WTC11 (cell line): ENCODE measurements around the gene NEK6. TPM values are rescaled to one million over a fixed set of nuclear protein-coding genes. Genes with fewer than 3 reads are reported as not detected.

Experiments
- ATAC-seq: fragments of 200-7000 bp; cut with Tn5 transposase; 2 replicates; pipeline ENCODE4 v1.10.0; 2021; ENCODE audit warnings: mild to moderate bottlenecking, moderate library complexity
- CTCF ChIA-PET: fragments of 300-600 bp; sonication (Branson Sonifier 250); formaldehyde crosslinking; loops from one replicate; lab custom pipeline; 2021; ENCODE audit warnings: antibody characterized with exemption; lab: Charles Lee
- POLR2A ChIA-PET: fragments of 350-600 bp; sonication (Branson Sonifier 250); formaldehyde crosslinking; loops from one replicate; lab custom pipeline; 2021; ENCODE audit warnings: antibody characterized with exemption; lab: Charles Lee
- DNase-seq: peaks from one replicate; pipeline ENCODE4 v3.0.0; 2021; ENCODE audit warnings: low spot score
- H3K27ac Mint-ChIP-seq: 2 replicates; pipeline ENCODE4 v1.8.0; 2021; ENCODE audit warnings: mixed read lengths
- H3K27me3 Mint-ChIP-seq: 2 replicates; pipeline ENCODE4 v1.8.0; 2021; ENCODE audit warnings: low read depth, mild to moderate bottlenecking, moderate library complexity, mixed read lengths
- H3K36me3 Mint-ChIP-seq: 2 replicates; pipeline ENCODE4 v1.8.0; 2021; ENCODE audit warnings: mixed read lengths
- H3K4me1 Mint-ChIP-seq: 2 replicates; pipeline ENCODE4 v1.8.0; 2022; ENCODE audit warnings: mixed read lengths
- H3K4me3 Mint-ChIP-seq: 2 replicates; pipeline ENCODE4 v1.8.0; 2021; ENCODE audit warnings: mild to moderate bottlenecking, moderate library complexity, mixed read lengths
- H3K9me3 Mint-ChIP-seq: 2 replicates; pipeline ENCODE4 v1.8.0; 2021; ENCODE audit warnings: mixed read lengths
- AFF4 ChIP-seq: sonication (generic); formaldehyde crosslinking; IDR thresholded peaks from 2 replicates; pipeline ENCODE4 v1.8.1; 2023; ENCODE audit warnings: mild to moderate bottlenecking, missing genetic modification reagents, borderline replicate concordance
- AR ChIP-seq: fragments of 250-450 bp; sonication (Bioruptor Pico); IDR thresholded peaks from 2 replicates; pipeline ENCODE4 v1.9.0; 2021; ENCODE audit warnings: mild to moderate bottlenecking
- ATF2 ChIP-seq: sonication (generic); formaldehyde crosslinking; IDR thresholded peaks from 2 replicates; pipeline ENCODE4 v1.8.1; 2022; ENCODE audit warnings: low read depth, missing genetic modification reagents, borderline replicate concordance
- CREB1 ChIP-seq: sonication (generic); formaldehyde crosslinking; IDR thresholded peaks from 2 replicates; pipeline ENCODE4 v1.8.0; 2023; ENCODE audit warnings: mild to moderate bottlenecking, missing genetic modification reagents
- E2F1 ChIP-seq: sonication (generic); formaldehyde crosslinking; IDR thresholded peaks from 2 replicates; pipeline ENCODE4 v1.8.0; 2022; ENCODE audit warnings: mild to moderate bottlenecking, missing genetic modification reagents
- EMX1 ChIP-seq: fragments of 250-450 bp; sonication (Bioruptor Pico); IDR thresholded peaks from 2 replicates; pipeline ENCODE4 v1.8.0; 2021; ENCODE audit warnings: mild to moderate bottlenecking
- GABPB1 ChIP-seq: sonication (generic); formaldehyde crosslinking; IDR thresholded peaks from 2 replicates; pipeline ENCODE4 v1.8.1; 2023; ENCODE audit warnings: mild to moderate bottlenecking, missing genetic modification reagents
- MAX ChIP-seq: sonication (generic); formaldehyde crosslinking; IDR thresholded peaks from 2 replicates; pipeline ENCODE4 v1.8.0; 2022; ENCODE audit warnings: mild to moderate bottlenecking, missing genetic modification reagents
- NFYB ChIP-seq: sonication (generic); formaldehyde crosslinking; conservative IDR thresholded peaks from 2 replicates; pipeline ENCODE4 v1.8.0; 2022; ENCODE audit warnings: low read depth, missing genetic modification reagents
- NR3C1 ChIP-seq: sonication (generic); formaldehyde crosslinking; conservative IDR thresholded peaks from 2 replicates; pipeline ENCODE4 v1.8.1; 2023; ENCODE audit warnings: low read depth, mild to moderate bottlenecking, missing genetic modification reagents
- PRRX2 ChIP-seq: fragments of 250-450 bp; sonication (Bioruptor Pico); IDR thresholded peaks from 2 replicates; pipeline ENCODE4 v1.8.0; 2021; ENCODE audit warnings: mild to moderate bottlenecking
- RORB ChIP-seq: fragments of 250-450 bp; sonication (Bioruptor Pico); IDR thresholded peaks from 2 replicates; pipeline ENCODE4 v1.9.0; 2021; ENCODE audit warnings: mild to moderate bottlenecking
- SMAD4 ChIP-seq: sonication (generic); formaldehyde crosslinking; IDR thresholded peaks from 2 replicates; pipeline ENCODE4 v1.8.0; 2022; ENCODE audit warnings: mild to moderate bottlenecking, missing genetic modification reagents
- SOX15 ChIP-seq: fragments of 250-450 bp; sonication (Bioruptor Pico); IDR thresholded peaks from 2 replicates; pipeline ENCODE4 v1.9.0; 2021; ENCODE audit warnings: mild to moderate bottlenecking
- SP1 ChIP-seq: sonication (generic); formaldehyde crosslinking; conservative IDR thresholded peaks from 2 replicates; pipeline ENCODE4 v1.8.1; 2022; ENCODE audit warnings: missing genetic modification reagents
- ZNF281 ChIP-seq: sonication (generic); formaldehyde crosslinking; IDR thresholded peaks from 2 replicates; pipeline ENCODE4 v1.8.0; 2023; ENCODE audit warnings: mild to moderate bottlenecking, missing genetic modification reagents
- total RNA-seq: library from RNA; stranded (reverse); gene quantifications from 3 replicates; pipeline ENCODE4 v1.2.3, GENCODE V29; 2021

Gene NEK6
- total RNA-seq, 1 experiment from 2014 or later: 23.0 TPM

- no peak for TF ChIP-seq AFF4 (CRISPR knock-in tag)
- TF ChIP-seq SOX15: no peak
- TF ChIP-seq ZNF281 (CRISPR knock-in tag): no peak
- no peak for TF ChIP-seq PRRX2 (CRISPR knock-in tag)
- TF ChIP-seq E2F1: no peak
Observed at GRCh38 chr9:124355039-124355940, 97.5 kb downstream of the NEK6 start (continued).

GRCh38 chr9:124355941-124356744, 98.4 kb downstream of the NEK6 start:
- H3K4me1 Mint-ChIP-seq: 0 out of 2 replicates have a peak, but pooled peaks cover 11% of the 10 kb centered on the region
- POLR2A ChIA-PET: interaction anchor here (0.6 kb wide), 1 partner anchor 23 kb away, joined by 3 read pairs; no protein-coding TSS in a partner anchor
- no peak for TF ChIP-seq NR3C1
- no peaks in the 10 kb centered on the region for H3K27me3 Mint-ChIP-seq
- H3K36me3 Mint-ChIP-seq: peaks cover 30% of the 10 kb centered on the region
- H3K9me3 Mint-ChIP-seq: no peaks in the 10 kb centered on the region
- ATAC-seq: no peak
- no peak for DNase-seq
- no peak overlapping the region for H3K4me3 Mint-ChIP-seq
- peak overlapping the region; percentile 63; the same call in 1 of the 2 replicates for H3K27ac Mint-ChIP-seq
- CTCF ChIA-PET: interaction anchor here (0.8 kb wide), 1 partner anchor 230 kb away, joined by 3 read pairs; no protein-coding TSS in a partner anchor

- ChIA-PET POLR2A (no interaction called here), CTCF (interaction anchor here (0.7 to 2.2 kb wide), 4 partner anchors 9 to 32 kb away, joined by 3 to 11 read pairs (median 4); no protein-coding TSS in a partner anchor)
- H3K4me3 Mint-ChIP-seq: no peak overlapping the region
- no peaks in the 10 kb centered on the region for H3K9me3 Mint-ChIP-seq
- DNase-seq (no peak), ATAC-seq (no peak)
- 0 out of 2 replicates have a peak, but pooled peaks cover 11% of the 10 kb centered on the region for H3K4me1 Mint-ChIP-seq
- H3K27ac Mint-ChIP-seq: peak overlapping the region; percentile 40; the same call in 1 of the 2 replicates
- no peaks in the 10 kb centered on the region for H3K27me3 Mint-ChIP-seq
- peaks cover 22% of the 10 kb centered on the region for H3K36me3 Mint-ChIP-seq
- TF ChIP-seq PRRX2 (CRISPR knock-in tag): no peak
- TF ChIP-seq SMAD4 (CRISPR knock-in tag): no peak
- TF ChIP-seq CREB1 (CRISPR knock-in tag): no peak
- no peak for TF ChIP-seq ATF2
- no peak for TF ChIP-seq SP1
- TF ChIP-seq MAX (CRISPR knock-in tag): no peak
- TF ChIP-seq GABPB1 (CRISPR knock-in tag): no peak
- TF ChIP-seq EMX1 (CRISPR knock-in tag): no peak
- no peak for TF ChIP-seq NFYB (CRISPR knock-in tag)
- no peak for TF ChIP-seq AR (CRISPR knock-in tag)
- no peak for TF ChIP-seq RORB (CRISPR knock-in tag)
Observed at GRCh38 chr9:124356745-124357390, 99.1 kb downstream of the NEK6 start.
